PC-3 (cell line): ENCODE measurements around the gene COL9A3. TPM values are rescaled to one million over a fixed set of nuclear protein-coding genes. Genes with fewer than 3 reads are reported as not detected.

Experiments
- ATAC-seq: fragments of 200-7000 bp; cut with Tn5 transposase; 2 replicates; pipeline ENCODE4 v1.9.1; 2020; ENCODE audit warnings: mild to moderate bottlenecking, moderate library complexity
- BruUV-seq: library from RNA; stranded (reverse); fragments of 400-500 nt; replicated peaks from 2 replicates; lab custom pipeline; 2021; lab: Mats Ljungman, UMichigan
- CTCF ChIA-PET: fragments of 300-600 bp; sonication (Branson Sonifier 250); formaldehyde crosslinking; loops from one replicate; lab custom pipeline; 2022; ENCODE audit warnings: antibody characterized with exemption; lab: Charles Lee
- POLR2A ChIA-PET: fragments of 300-600 bp; sonication (Branson Sonifier 250); formaldehyde crosslinking; loops from one replicate; lab custom pipeline; 2022; ENCODE audit warnings: antibody characterized with exemption; ENCODE audit not compliant: unreplicated experiment; lab: Charles Lee
- DNase-seq: peaks from one replicate; pipeline ENCODE4 v3.0.0-alpha.2; 2015
- H2AFZ ChIP-seq: fragments of 300-600 bp; sonication (generic); 2 replicates; pipeline ENCODE4 v1.6.0; 2016; ENCODE audit warnings: antibody characterized with exemption, low read length
- H3F3A ChIP-seq: fragments of 300-600 bp; sonication (generic); one replicate; pipeline ENCODE4 v1.6.0; 2017; ENCODE audit warnings: antibody characterized with exemption, low read length, control low read depth, mild to moderate bottlenecking; ENCODE audit not compliant: unreplicated experiment
- H3K27ac ChIP-seq: fragments of 300-600 bp; sonication (generic); 2 replicates; pipeline ENCODE4 v1.5.1; 2016; ENCODE audit warnings: mild to moderate bottlenecking, low read length
- H3K27me3 ChIP-seq: fragments of 300-600 bp; sonication (generic); 2 replicates; pipeline ENCODE4 v1.6.1; 2016; ENCODE audit warnings: low read length, mixed read lengths
- H3K36me3 ChIP-seq: fragments of 300-600 bp; sonication (generic); 2 replicates; pipeline ENCODE4 v1.6.1; 2016; ENCODE audit warnings: low read depth, mixed run types, low read length, mixed read lengths
- H3K4me1 ChIP-seq: fragments of 300-600 bp; sonication (generic); 2 replicates; pipeline ENCODE4 v1.5.1; 2016; ENCODE audit warnings: low read length; ENCODE audit not compliant: insufficient read depth
- H3K4me2 ChIP-seq: fragments of 300-600 bp; sonication (generic); 2 replicates; pipeline ENCODE4 v1.6.0; 2016; ENCODE audit warnings: low read length
- H3K4me3 ChIP-seq: fragments of 300-600 bp; sonication (generic); 2 replicates; pipeline ENCODE4 v1.5.1; 2016; ENCODE audit warnings: mild to moderate bottlenecking, low read length, mixed read lengths
- H3K79me2 ChIP-seq: fragments of 300-600 bp; sonication (generic); 2 replicates; pipeline ENCODE4 v1.6.1; 2017; ENCODE audit warnings: low read length, mixed read lengths
- H3K9ac ChIP-seq: fragments of 300-600 bp; sonication (generic); 2 replicates; pipeline ENCODE4 v1.6.0; 2016; ENCODE audit warnings: mild to moderate bottlenecking, low read length
- H3K9me2 ChIP-seq: fragments of 300-600 bp; sonication (generic); replicated peaks from 2 replicates; pipeline ENCODE4 v1.6.1; 2016; ENCODE audit warnings: mixed run types, low read length, mixed read lengths
- H3K9me3 ChIP-seq: fragments of 300-600 bp; sonication (generic); 2 replicates; pipeline ENCODE4 v1.6.1; 2016; ENCODE audit warnings: low read length, mixed read lengths
- H4K20me1 ChIP-seq: fragments of 300-600 bp; sonication (generic); 2 replicates; pipeline ENCODE4 v1.6.1; 2016; ENCODE audit warnings: low read length, mixed read lengths
- CTCF ChIP-seq: fragments of 300-600 bp; sonication (generic); conservative IDR thresholded peaks from 2 replicates; pipeline ENCODE4 v1.5.1; 2017; ENCODE audit warnings: antibody characterized with exemption, low read depth, mild to moderate bottlenecking, low read length
- EZH2 ChIP-seq: fragments of 300-600 bp; sonication (generic); IDR thresholded peaks from one replicate; pipeline ENCODE4 v1.6.1; 2017; ENCODE audit warnings: antibody characterized with exemption, mild to moderate bottlenecking, low read length; ENCODE audit not compliant: unreplicated experiment
- EZH2phosphoT487 ChIP-seq: fragments of 300-600 bp; sonication (generic); IDR thresholded peaks from 2 replicates; pipeline ENCODE4 v1.6.1; 2018; ENCODE audit warnings: mild to moderate bottlenecking, antibody characterized with exemption, low read length, borderline replicate concordance
- intact Hi-C: fragments of 100-400 bp; cut with micrococcal nuclease; formaldehyde crosslinking; loops from 2 replicates; pipeline ENCODE4 v1.9.0; 2023
- total RNA-seq: library from RNA; depleted of rRNA; stranded (reverse); fragments of >200 nt; gene quantifications from 2 replicates; pipeline ENCODE4 v1.2.3, GENCODE V29; 2014

The COL9A3 gene
- total RNA-seq, 1 experiment from 2014 or later: 14.3 TPM

GRCh38 chr20:62876902-62877816, 60.3 kb downstream of the COL9A3 start:
- TF ChIP-seq EZH2: no peak
- no peak for TF ChIP-seq EZH2phosphoT487
- no peak for TF ChIP-seq CTCF
- H4K20me1 ChIP-seq: no peaks in the 10 kb centered on the region
- no peaks in the 10 kb centered on the region for H3K9me3 ChIP-seq
- H3K4me1 ChIP-seq: peaks cover 6% of the 10 kb centered on the region; the same call in 1 of the 2 replicates
- BruUV-seq: no TSS peak
- H3K4me2 ChIP-seq: no peak overlapping the region
- H3K4me3 ChIP-seq: no peak overlapping the region
- H3K9ac ChIP-seq: no peak overlapping the region
- ChIA-PET POLR2A (no interaction called here), CTCF (no interaction called here)
- no peaks in the 10 kb centered on the region for H3K27me3 ChIP-seq
- DNase-seq (no peak), ATAC-seq (no peak)
- H2AFZ ChIP-seq: no peak overlapping the region
- H3K36me3 ChIP-seq: no peaks in the 10 kb centered on the region
- no peaks in the 10 kb centered on the region for H3K9me2 ChIP-seq
- intact Hi-C loops: no loop called here
- peaks cover 10% of the 10 kb centered on the region for H3F3A ChIP-seq
- no peaks in the 10 kb centered on the region for H3K79me2 ChIP-seq
- H3K27ac ChIP-seq: no peak overlapping the region

- POLR2A ChIA-PET: no interaction called here
- no peak overlapping the region for H3K4me3 ChIP-seq
- H3K9me2 ChIP-seq: no peaks in the 10 kb centered on the region
- no peak overlapping the region for H3K4me2 ChIP-seq
- H3K9me3 ChIP-seq: no peaks in the 10 kb centered on the region
- DNase-seq: no peak
- TSS peak; percentile 16 for BruUV-seq
- H3K36me3 ChIP-seq: no peaks in the 10 kb centered on the region
- H3K27me3 ChIP-seq: no peaks in the 10 kb centered on the region
- H3F3A ChIP-seq: peaks cover 10% of the 10 kb centered on the region
- intact Hi-C loops: no loop called here
- H4K20me1 ChIP-seq: no peaks in the 10 kb centered on the region
- peaks cover 6% of the 10 kb centered on the region; the same call in 1 of the 2 replicates for H3K4me1 ChIP-seq
- no peak overlapping the region for H3K9ac ChIP-seq
- ATAC-seq: no peak
- no peak overlapping the region for H2AFZ ChIP-seq
- TF ChIP-seq CTCF: no peak
- TF ChIP-seq EZH2phosphoT487: no peak
- no peak for TF ChIP-seq EZH2
- no peaks in the 10 kb centered on the region for H3K79me2 ChIP-seq
- CTCF ChIA-PET: no interaction called here
- H3K27ac ChIP-seq: no peak overlapping the region
Observed at GRCh38 chr20:62878244-62879038, 61.6 kb downstream of the COL9A3 start.
